ENCODE results near the gene KPNA5. TPM values are rescaled to one million over a fixed set of nuclear protein-coding genes. Genes with fewer than 3 reads are reported as not detected.
"Not testable (repeated sequence)": the region's sequence is repeated elsewhere in the genome, so short reads cannot be mapped to it uniquely, and the experiment has no call there.

The KPNA5 gene
- total RNA-seq, 1 donor: 13.2 TPM

DNA sequence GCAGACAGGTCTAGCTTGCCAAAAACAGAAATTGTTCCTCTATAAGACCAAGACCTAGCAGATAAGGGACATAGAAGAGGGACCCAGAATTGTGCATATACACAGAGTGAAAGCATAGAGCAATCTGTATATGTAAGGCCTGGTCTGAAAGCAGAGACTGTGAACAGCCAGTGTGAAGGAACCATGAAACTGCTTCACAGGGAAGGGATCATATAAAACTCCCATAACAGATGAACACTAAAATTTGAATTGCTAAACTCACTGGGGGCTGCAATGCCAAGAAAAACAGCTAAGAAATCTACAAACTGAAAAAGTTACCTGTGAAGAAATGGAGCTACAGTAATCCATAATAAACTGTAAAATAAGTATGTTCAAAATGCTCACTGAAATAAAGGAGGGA, 19.4 kb upstream of the KPNA5 start:
- DNase-seq (ENCODE audit: low read depth): no peak
- no peak overlapping the region for H3K4me3 ChIP-seq (ENCODE audit: low read depth, low read length)

DNA sequence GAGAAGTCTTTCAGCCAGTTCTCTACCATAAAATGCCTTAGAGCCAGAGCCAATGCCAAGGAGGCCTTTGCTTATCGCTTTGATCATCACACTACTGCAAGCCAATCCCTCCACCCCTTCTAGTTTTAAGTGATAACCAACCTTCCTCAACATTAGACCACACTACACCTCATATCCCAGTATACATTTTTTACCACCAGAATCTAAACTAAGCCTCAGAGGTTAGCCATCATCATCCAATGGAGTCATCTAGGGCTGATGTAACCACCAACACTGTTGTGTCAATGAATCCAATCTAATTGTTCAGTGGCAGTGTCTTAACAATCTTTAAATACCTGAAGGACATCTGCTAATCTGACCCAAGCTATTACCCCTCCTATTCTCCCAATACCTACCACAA, 18.8 kb upstream of the KPNA5 start:
- DNase-seq (ENCODE audit: low read depth): no peak
- TF ChIP-seq, protein P1, sequence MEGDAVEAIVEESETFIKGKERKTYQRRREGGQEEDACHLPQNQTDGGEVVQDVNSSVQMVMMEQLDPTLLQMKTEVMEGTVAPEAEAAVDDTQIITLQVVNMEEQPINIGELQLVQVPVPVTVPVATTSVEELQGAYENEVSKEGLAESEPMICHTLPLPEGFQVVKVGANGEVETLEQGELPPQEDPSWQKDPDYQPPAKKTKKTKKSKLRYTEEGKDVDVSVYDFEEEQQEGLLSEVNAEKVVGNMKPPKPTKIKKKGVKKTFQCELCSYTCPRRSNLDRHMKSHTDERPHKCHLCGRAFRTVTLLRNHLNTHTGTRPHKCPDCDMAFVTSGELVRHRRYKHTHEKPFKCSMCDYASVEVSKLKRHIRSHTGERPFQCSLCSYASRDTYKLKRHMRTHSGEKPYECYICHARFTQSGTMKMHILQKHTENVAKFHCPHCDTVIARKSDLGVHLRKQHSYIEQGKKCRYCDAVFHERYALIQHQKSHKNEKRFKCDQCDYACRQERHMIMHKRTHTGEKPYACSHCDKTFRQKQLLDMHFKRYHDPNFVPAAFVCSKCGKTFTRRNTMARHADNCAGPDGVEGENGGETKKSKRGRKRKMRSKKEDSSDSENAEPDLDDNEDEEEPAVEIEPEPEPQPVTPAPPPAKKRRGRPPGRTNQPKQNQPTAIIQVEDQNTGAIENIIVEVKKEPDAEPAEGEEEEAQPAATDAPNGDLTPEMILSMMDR (IDR thresholded peaks at IDR 0.05; ENCODE audit: insufficient read depth, low read length): no peak
- no peak overlapping the region for H3K4me3 ChIP-seq (ENCODE audit: low read depth, low read length)

More for the DNA sequence above, 19.4 kb upstream of the KPNA5 start:
- TF ChIP-seq, protein P1 (IDR thresholded peaks at IDR 0.05; ENCODE audit: insufficient read depth, low read length): no peak

DNA sequence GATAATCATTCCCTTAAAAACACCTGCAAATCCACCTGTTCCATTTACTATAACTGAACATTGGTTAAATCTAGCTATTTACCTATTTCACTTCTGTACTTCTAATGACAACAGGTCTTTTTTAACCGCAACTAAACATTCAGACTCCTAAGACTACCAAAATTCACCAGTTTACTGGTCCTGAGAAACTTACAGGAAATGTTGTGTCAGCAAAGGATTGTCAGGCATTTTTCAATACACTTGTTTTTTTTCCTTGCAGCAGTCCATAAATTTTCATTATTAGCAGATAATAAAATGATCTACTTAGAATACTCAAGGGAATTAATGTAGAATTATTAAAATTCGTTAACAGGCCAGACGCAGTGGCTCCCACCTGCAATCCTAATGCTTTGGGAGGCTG, 17.7 kb upstream of the KPNA5 start:
- no peak for DNase-seq (ENCODE audit: low read depth)
- no peak overlapping the region for H3K4me3 ChIP-seq (ENCODE audit: low read depth, low read length)
- TF ChIP-seq, protein P1 (IDR thresholded peaks at IDR 0.05; ENCODE audit: insufficient read depth, low read length): no peak

DNA sequence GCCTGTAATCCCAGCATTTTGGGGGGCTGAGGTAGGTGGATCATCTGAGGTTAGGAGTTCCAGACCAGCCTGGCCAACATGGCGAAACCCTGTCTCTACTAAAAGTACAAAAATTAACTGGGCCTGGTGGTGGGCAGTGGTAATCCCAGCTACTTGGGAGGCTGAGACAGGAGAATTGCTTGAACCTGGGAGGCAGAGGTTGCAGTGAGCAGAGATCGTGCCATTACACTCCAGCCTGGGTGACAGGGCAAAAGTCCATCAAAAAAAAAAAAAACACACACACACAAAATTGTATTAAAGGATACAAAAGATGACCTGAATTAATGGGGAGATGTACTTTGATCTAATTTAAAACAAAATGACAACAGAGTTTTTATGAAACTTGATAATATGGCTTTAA, 16.8 kb upstream of the KPNA5 start:
- DNase-seq (ENCODE audit: low read depth); H3K4me3 ChIP-seq (ENCODE audit: low read depth, low read length): not testable (repeated sequence)

DNA sequence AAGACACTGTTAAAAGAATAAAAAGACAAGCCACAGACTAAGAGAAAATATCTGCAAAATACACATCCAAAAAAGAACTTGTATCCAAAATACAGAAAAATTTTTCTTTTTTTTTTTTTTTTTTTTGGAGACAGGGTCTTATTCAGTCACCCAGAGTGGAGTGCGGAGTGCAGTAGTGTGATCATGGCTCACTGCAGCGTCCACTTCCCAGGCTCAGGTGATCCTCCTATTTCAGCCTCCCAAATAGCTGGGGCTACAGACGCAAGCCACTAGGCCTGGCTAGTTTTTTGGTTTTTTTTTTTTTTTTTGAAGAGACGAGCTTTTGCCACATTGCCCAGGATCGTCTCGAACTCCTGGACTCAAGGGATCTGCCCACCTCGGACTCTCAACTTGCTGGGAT, 15.5 kb upstream of the KPNA5 start:
- peak overlapping the region; percentile 22 for H3K4me3 ChIP-seq (ENCODE audit: low read depth, low read length)
- DNase-seq (ENCODE audit: low read depth): no peak
- TF ChIP-seq, protein P1 (IDR thresholded peaks at IDR 0.05; ENCODE audit: insufficient read depth, low read length): no peak

DNA sequence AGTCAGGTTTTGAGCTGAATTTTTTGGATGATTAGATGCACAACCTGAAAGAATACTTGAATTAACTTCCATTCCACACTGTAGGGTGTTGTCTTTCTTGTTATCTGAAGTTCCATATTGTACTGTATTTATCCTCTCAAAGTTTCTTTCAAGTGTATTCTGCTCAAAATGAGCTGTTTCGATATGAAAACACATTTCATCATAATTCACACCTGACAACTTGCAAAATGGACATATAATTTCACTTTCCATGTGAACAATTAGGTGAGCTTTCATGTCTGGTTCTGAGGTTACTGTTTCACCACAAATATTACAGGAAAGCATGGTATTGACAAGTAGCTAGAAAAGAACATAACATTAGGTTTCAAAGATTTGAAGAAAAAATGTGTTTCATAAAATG, 14.1 kb upstream of the KPNA5 start:
- TF ChIP-seq, protein P1 (IDR thresholded peaks at IDR 0.05; ENCODE audit: insufficient read depth, low read length): no peak
- DNase-seq (ENCODE audit: low read depth): no peak

DNA sequence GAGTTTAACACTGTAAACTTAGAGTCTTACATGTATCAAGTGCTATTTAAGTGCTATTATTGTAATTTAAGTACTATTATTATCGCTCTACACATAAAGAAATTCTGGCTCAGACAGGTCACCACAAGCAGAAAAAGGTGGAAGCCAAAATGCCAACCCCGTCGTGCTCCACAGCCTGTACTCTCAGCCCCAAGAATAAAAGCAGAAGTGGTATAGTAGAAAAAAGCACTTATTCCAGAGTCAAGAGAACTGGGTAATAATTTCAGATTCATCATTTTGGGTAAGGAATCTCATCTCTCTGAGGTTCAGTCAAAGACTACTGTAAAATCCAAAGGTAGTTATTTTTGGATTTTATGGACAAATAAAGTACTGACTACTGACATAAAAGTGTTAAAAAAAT, 13.4 kb upstream of the KPNA5 start:
- peak overlapping the region; percentile 99 for H3K4me3 ChIP-seq (ENCODE audit: low read depth, low read length)
- no peak for DNase-seq (ENCODE audit: low read depth)
- TF ChIP-seq, protein P1 (IDR thresholded peaks at IDR 0.05; ENCODE audit: insufficient read depth, low read length): no peak

More for the DNA sequence above, 14.1 kb upstream of the KPNA5 start:
- H3K4me3 ChIP-seq (ENCODE audit: low read depth, low read length): peak overlapping the region; percentile 29

Data from fibroblast of the aortic adventitia (primary cell).